ENCODE measurements around the gene CCDC78.

DNA sequence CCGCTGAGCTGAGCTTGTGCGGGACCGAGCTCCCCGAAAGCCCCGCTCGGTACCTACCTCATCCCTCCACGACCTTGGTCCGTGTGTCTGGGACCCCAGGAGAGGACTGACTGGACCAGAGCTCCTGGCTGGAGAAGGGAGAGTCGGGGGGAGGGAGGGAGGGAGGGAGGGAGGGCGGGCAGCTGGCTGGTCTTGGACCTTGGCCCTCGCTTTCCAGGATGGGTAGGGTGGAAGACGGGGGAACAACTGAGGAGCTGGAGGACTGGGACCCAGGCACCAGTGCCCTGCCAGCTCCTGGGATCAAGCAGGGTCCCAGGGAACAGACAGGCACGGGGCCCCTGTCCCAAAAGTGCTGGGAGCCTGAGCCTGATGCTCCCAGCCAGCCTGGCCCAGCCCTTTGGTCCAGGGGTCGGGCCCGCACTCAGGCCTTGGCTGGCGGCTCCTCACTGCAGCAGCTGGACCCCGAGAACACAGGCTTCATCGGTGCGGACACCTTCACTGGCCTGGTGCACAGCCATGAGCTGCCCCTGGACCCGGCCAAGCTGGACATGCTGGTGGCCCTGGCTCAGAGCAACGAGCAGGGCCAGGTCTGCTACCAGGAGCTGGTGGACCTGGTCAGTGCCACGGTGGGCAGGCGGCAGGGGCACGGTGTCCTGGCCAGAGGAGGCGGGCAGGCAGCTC lies 50.2 kb downstream of the CCDC78 start:
- TF ChIP-seq, protein P1, sequence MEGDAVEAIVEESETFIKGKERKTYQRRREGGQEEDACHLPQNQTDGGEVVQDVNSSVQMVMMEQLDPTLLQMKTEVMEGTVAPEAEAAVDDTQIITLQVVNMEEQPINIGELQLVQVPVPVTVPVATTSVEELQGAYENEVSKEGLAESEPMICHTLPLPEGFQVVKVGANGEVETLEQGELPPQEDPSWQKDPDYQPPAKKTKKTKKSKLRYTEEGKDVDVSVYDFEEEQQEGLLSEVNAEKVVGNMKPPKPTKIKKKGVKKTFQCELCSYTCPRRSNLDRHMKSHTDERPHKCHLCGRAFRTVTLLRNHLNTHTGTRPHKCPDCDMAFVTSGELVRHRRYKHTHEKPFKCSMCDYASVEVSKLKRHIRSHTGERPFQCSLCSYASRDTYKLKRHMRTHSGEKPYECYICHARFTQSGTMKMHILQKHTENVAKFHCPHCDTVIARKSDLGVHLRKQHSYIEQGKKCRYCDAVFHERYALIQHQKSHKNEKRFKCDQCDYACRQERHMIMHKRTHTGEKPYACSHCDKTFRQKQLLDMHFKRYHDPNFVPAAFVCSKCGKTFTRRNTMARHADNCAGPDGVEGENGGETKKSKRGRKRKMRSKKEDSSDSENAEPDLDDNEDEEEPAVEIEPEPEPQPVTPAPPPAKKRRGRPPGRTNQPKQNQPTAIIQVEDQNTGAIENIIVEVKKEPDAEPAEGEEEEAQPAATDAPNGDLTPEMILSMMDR (conservative IDR thresholded peaks at IDR 0.05; ENCODE audit: low read length), result no peak
- TF ChIP-seq EZH2phosphoT487 (IDR thresholded peaks at IDR 0.05; ENCODE audit: borderline replicate concordance), result no peak
